ENCODE data around the gene GSK3B. TPM values are rescaled to one million over a fixed set of nuclear protein-coding genes. Genes with fewer than 3 reads are reported as not detected.

Gene GSK3B
- total and polyA plus RNA-seq, 7 donors: 9.1 to 43.2 (median 34.5) TPM

DNA sequence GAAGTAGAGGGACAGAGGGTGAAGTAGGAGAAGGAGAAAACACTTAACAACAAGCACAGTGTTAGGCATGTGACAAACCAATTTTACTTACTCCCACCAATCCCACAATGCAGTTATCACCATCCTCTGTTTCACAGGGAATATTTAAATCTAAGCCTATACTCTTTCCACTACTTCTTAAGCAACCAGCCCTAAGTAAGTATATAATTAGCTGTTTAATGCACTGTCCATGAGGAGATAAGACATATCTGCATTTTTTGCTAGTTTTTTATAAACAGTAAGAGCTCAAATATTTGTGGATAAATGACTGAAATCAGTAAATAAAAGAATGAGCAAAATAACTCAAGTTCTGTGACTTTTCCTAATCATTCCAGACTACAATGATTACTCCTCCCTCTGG, 62.7 kb downstream of the GSK3B start:
- intact Hi-C loops (cut with DNase I): no loop called here
- H3K4me1 ChIP-seq: peaks cover 7% of the 10 kb centered on the region

DNA sequence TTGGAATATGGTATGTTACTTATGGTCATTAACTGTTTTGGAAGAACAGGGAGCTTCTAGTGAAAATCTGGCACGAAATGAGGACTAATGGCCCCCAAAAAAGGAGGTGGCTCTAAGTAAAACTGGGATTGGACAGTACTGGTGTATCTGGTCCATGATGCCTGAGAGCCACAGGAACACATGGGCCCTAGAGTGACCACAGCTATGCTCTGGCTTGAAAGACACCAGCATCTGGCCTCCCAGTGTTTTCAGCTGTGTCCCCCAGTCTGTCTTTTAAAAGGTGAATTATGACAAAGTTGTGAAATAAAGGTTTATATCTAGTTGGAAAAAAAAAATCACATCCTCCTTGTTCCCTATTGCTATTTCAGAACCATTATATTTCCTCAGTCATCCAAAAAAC, 64.5 kb downstream of the GSK3B start:
- DNase-seq (no peak), ATAC-seq (peak in 1 of 4 donors; percentile 64)
- TF ChIP-seq, protein P1, sequence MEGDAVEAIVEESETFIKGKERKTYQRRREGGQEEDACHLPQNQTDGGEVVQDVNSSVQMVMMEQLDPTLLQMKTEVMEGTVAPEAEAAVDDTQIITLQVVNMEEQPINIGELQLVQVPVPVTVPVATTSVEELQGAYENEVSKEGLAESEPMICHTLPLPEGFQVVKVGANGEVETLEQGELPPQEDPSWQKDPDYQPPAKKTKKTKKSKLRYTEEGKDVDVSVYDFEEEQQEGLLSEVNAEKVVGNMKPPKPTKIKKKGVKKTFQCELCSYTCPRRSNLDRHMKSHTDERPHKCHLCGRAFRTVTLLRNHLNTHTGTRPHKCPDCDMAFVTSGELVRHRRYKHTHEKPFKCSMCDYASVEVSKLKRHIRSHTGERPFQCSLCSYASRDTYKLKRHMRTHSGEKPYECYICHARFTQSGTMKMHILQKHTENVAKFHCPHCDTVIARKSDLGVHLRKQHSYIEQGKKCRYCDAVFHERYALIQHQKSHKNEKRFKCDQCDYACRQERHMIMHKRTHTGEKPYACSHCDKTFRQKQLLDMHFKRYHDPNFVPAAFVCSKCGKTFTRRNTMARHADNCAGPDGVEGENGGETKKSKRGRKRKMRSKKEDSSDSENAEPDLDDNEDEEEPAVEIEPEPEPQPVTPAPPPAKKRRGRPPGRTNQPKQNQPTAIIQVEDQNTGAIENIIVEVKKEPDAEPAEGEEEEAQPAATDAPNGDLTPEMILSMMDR (IDR thresholded peaks at IDR 0.05): no peak
- WGBS, 3 donors: 100% methylated on average over 1 of the region's 1 CpG
- Histone ChIP-seq H3K9me3 (no peaks in the 10 kb centered on the region), H3K36me3 (ENCODE audit: insufficient read depth in 1 of 2, low read depth in 1 of 2) (no peaks in the 10 kb centered on the region), H3K4me3 (no peak overlapping the region), H3K4me1 (peaks cover 11% of the 10 kb centered on the region), H3K27me3 (ENCODE audit: insufficient read depth in 3 of 3, low read length in 2 of 3) (no peaks in the 10 kb centered on the region), H3K27ac (no peak overlapping the region)
- intact Hi-C loops (cut with DNase I): no loop called here

More for the DNA sequence above, 62.7 kb downstream of the GSK3B start:
- DNase-seq (no peak), ATAC-seq (no peak)
- TF ChIP-seq, protein P1 (IDR thresholded peaks at IDR 0.05): no peak
- H3K4me3 ChIP-seq: no peak overlapping the region
- no peaks in the 10 kb centered on the region for H3K9me3 ChIP-seq
- no peaks in the 10 kb centered on the region for H3K27me3 ChIP-seq (ENCODE audit: insufficient read depth in 3 of 3, low read length in 2 of 3)
- no peaks in the 10 kb centered on the region for H3K36me3 ChIP-seq (ENCODE audit: insufficient read depth in 1 of 2, low read depth in 1 of 2)
- H3K27ac ChIP-seq: no peak overlapping the region

DNA sequence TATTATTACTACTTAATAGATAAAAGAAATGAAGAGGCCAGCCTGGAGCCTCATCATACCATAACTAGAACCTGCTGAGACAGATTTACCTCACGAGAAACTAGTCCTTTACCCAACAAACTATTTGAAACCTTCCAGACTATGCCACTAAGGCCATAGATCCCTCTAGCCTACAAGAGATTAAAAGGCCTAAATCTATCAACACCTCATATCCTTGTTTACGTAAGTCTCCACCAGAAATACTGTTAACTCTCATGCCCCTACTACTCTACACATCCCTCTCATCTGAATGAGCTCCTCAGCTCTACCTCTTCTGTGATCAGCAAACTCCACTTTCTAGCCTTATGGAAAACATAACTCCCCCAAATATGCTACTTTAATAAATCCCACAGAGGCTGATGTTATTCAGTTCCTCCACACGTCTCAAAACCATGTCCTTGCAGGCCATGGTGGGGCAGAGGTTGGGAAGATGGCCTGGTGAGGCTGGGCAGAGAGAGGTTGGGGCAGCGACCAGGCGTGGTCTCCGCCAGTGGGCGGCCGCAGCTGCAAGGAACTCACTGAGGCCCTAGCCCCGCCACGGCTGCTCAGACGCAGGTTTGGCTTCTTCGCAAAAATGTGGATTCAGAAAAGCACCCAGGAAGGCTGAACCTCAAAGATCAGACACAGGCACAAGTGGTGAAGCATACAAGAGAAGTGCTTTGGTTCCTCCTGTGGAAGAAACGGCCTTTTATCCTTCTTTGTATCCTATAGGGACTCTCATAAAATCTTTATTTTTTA, 65.8 kb downstream of the GSK3B start:
- Histone ChIP-seq H3K27me3 (ENCODE audit: insufficient read depth in 3 of 3, low read length in 2 of 3) (no peaks in the 10 kb centered on the region), H3K4me1 (peaks cover 20% of the 10 kb centered on the region), H3K4me3 (no peak overlapping the region), H3K36me3 (ENCODE audit: insufficient read depth in 1 of 2, low read depth in 1 of 2) (no peaks in the 10 kb centered on the region), H3K9me3 (no peaks in the 10 kb centered on the region), H3K27ac (no peak overlapping the region)
- TF ChIP-seq, protein P1 (IDR thresholded peaks at IDR 0.05): no peak
- intact Hi-C loops (cut with DNase I): no loop called here
- DNase-seq (no peak), ATAC-seq (peak in 3 of 4 donors; percentile 28 to 55 (median 48))
- WGBS, 3 donors: 86% methylated on average over 13 of the region's 13 CpGs

DNA sequence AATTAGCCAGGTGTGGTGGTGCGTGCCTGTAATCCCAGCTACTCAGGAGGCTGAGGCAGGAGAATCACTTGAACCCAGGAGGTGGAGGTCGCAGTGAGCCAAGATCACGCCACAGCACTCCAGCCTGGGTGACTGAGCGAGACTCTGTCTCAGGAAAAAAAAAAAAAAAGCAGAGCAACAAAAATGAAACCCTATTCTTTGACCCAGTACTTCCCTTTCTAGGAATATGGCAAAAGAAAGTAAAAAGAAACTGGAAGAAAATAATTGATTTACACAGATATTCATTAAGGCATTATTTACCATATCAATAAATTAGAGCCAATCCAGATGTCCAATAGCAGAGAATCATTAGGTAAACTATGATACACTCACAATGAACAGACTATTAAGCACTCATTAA, 67.0 kb downstream of the GSK3B start:
- no peak overlapping the region for H3K4me3 ChIP-seq
- H3K4me1 ChIP-seq: peaks cover 28% of the 10 kb centered on the region
- ATAC-seq (no peak), DNase-seq (no peak)
- intact Hi-C loops (cut with DNase I): no loop called here
- no peaks in the 10 kb centered on the region for H3K36me3 ChIP-seq (ENCODE audit: insufficient read depth in 1 of 2, low read depth in 1 of 2)
- TF ChIP-seq, protein P1 (IDR thresholded peaks at IDR 0.05): no peak
- WGBS, 3 donors: 97 to 100% (median 98%) methylated on average over 4 of the region's 4 CpGs
- H3K27me3 ChIP-seq (ENCODE audit: insufficient read depth in 3 of 3, low read length in 2 of 3): no peaks in the 10 kb centered on the region
- no peak overlapping the region for H3K27ac ChIP-seq
- H3K9me3 ChIP-seq: no peaks in the 10 kb centered on the region

DNA sequence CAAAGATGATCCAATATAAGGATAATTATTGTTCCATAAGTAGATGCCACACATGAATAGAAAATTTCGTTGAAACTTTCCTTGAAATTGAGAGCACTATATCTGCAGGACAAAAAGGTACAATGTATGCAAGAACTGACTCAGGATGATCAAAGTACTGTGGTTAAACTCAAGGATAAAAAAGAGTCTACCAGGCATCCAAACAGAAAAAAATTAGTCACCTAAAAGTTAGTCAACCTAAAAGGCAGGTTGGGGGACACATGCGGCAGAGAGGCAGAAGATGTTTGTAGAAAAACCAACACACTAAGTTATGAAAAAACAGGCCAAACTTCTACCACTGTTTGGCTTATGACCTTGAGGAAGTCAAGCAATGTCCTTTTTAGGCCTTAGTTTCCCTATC, 68.7 kb downstream of the GSK3B start:
- TF ChIP-seq, protein P1 (IDR thresholded peaks at IDR 0.05): no peak
- H3K4me1 ChIP-seq: peaks cover 26% of the 10 kb centered on the region
- H3K9me3 ChIP-seq: no peaks in the 10 kb centered on the region
- 88 to 92% (median 91%) methylated on average over 2 of the region's 2 CpGs for WGBS, 3 donors
- ATAC-seq (no peak), DNase-seq (no peak)
- no peak overlapping the region for H3K4me3 ChIP-seq
- H3K36me3 ChIP-seq (ENCODE audit: insufficient read depth in 1 of 2, low read depth in 1 of 2): no peaks in the 10 kb centered on the region
- H3K27ac ChIP-seq: no peak overlapping the region
- intact Hi-C loops (cut with DNase I): no loop called here
- H3K27me3 ChIP-seq (ENCODE audit: insufficient read depth in 3 of 3, low read length in 2 of 3): no peaks in the 10 kb centered on the region
